Choroid plexus epithelial cell (primary cell): ENCODE measurements around the gene FOXK2.

Experiments
- DNase-seq: peaks from one replicate; pipeline ENCODE4 v3.0.0-alpha.2; 2010; ENCODE audit warnings: low read depth
- H3K4me3 ChIP-seq: 2 replicates; pipeline ENCODE4 v1.5.1; 2011; ENCODE audit warnings: low read depth, mild to moderate bottlenecking, control low read depth, low read length, moderate library complexity
- TF ChIP-seq, protein P1 (sequence below): conservative IDR thresholded peaks from 2 replicates; pipeline ENCODE4 v1.5.1; 2011; ENCODE audit warnings: low read depth, mild to moderate bottlenecking, control low read depth, inconsistent platforms, low read length, moderate library complexity

The FOXK2 gene

GRCh38 chr17:82518826-82519810, at the start of gene FOXK2:
Gene FOXK2, plus strand, starts transcription at chr17:82519732. Its CDS starts 157 bp downstream, at chr17:82519889.
- TF ChIP-seq, protein P1, sequence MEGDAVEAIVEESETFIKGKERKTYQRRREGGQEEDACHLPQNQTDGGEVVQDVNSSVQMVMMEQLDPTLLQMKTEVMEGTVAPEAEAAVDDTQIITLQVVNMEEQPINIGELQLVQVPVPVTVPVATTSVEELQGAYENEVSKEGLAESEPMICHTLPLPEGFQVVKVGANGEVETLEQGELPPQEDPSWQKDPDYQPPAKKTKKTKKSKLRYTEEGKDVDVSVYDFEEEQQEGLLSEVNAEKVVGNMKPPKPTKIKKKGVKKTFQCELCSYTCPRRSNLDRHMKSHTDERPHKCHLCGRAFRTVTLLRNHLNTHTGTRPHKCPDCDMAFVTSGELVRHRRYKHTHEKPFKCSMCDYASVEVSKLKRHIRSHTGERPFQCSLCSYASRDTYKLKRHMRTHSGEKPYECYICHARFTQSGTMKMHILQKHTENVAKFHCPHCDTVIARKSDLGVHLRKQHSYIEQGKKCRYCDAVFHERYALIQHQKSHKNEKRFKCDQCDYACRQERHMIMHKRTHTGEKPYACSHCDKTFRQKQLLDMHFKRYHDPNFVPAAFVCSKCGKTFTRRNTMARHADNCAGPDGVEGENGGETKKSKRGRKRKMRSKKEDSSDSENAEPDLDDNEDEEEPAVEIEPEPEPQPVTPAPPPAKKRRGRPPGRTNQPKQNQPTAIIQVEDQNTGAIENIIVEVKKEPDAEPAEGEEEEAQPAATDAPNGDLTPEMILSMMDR: no peak
- H3K4me3 ChIP-seq: peak within 1 kb of the TSS; percentile 71
- peak; percentile 97 for DNase-seq

GRCh38 chr17:82470065-82470464, 49.5 kb upstream of the FOXK2 start:
- H3K4me3 ChIP-seq: no peak overlapping the region
- no peak for DNase-seq
- TF ChIP-seq, protein P1: no peak

- no peak overlapping the region for H3K4me3 ChIP-seq
- DNase-seq: no peak
- TF ChIP-seq, protein P1: no peak
Observed at GRCh38 chr17:82474223-82475010, 45.1 kb upstream of the FOXK2 start.

DNA sequence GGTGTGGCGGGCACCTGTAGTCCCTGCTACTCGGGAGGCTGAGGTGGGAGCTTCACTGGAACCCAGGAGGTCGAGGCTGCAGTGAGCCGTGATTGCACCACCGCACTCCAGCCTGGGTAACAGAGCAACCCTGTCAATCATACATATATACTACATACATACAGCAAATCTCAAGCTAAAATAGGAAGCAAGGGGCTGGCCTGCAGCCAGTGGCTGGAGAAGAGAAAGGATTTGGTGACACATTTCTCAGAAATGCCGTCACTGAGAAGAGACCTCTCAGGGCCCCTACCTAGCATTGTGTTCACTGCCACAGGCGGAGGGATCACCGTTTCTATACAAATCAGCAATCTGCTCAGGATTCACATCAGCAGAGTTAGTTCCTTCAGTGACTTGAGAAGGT, 44.1 kb upstream of the FOXK2 start:
- H3K4me3 ChIP-seq: no peak overlapping the region
- TF ChIP-seq, protein P1: no peak
- DNase-seq: no peak

DNA sequence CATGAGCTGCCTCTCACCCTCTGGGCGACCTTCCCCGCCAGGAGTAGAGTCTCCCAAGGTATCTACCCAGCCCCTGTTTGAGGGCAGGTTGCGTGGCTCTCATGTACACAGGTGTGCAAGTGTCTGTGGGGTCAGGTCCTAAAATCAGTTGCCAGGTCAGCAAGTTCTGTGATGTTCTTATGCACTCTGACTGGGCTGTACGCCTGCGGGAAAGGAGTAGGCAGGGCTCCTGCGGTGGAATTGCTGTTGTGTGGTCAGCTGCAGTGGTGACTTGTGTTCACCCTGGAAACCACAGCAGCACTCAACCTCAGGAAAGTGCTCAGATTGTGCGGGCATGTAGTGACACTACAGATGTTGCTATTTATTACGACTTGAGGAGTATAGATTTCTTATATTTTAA, 41.6 kb upstream of the FOXK2 start:
- H3K4me3 ChIP-seq: no peak overlapping the region
- TF ChIP-seq, protein P1: no peak
- peak; percentile 30 for DNase-seq

DNA sequence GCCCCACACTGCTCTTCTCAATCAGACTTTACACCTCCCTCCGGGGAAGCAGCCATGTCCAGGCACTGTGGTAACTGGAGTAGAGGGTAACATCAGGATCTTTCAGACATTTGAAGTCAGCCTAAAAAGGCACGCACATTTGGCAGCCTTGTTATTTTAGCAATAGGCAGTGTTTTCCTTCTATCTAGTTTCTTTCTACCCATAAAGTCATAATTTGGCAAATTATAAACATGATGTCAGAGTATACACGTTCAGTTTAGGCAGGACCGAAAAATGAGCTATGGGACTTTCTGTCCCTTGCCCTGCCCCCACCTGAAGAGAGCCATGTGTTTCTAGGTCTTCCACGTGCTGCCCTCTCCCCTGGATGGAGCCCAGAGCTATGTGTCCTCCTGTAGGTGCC, 39.9 kb upstream of the FOXK2 start:
- H3K4me3 ChIP-seq: no peak overlapping the region
- DNase-seq: no peak
- TF ChIP-seq, protein P1: no peak
